ENCODE results near the gene EEF2. TPM values are rescaled to one million over a fixed set of nuclear protein-coding genes. Genes with fewer than 3 reads are reported as not detected.

Gene EEF2
- polyA plus RNA-seq, 1 donor, result 1,852 TPM

DNA sequence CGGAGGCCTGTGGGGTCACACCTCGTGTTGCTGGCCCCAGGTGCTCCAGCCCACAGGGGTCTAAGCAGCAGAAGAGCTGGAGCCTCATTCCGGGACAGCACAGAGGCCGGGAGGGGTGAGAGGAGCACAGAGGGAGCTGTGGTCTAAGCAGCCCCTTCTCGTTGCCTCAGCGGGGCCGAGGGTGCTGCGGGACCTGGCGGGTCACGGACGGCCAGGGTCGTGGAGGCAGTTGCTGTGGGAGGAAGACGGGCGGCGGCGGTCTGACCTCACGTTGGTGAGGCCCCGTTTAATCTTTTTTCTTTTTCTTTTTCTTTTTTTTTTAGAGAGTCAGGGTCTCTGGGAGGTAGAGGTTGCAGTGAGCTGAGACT, 44.0 kb upstream of the EEF2 start:
- no peaks in the 10 kb centered on the region for H3K27me3 ChIP-seq (ENCODE audit: control insufficient read depth, insufficient read depth, low read length)

DNA sequence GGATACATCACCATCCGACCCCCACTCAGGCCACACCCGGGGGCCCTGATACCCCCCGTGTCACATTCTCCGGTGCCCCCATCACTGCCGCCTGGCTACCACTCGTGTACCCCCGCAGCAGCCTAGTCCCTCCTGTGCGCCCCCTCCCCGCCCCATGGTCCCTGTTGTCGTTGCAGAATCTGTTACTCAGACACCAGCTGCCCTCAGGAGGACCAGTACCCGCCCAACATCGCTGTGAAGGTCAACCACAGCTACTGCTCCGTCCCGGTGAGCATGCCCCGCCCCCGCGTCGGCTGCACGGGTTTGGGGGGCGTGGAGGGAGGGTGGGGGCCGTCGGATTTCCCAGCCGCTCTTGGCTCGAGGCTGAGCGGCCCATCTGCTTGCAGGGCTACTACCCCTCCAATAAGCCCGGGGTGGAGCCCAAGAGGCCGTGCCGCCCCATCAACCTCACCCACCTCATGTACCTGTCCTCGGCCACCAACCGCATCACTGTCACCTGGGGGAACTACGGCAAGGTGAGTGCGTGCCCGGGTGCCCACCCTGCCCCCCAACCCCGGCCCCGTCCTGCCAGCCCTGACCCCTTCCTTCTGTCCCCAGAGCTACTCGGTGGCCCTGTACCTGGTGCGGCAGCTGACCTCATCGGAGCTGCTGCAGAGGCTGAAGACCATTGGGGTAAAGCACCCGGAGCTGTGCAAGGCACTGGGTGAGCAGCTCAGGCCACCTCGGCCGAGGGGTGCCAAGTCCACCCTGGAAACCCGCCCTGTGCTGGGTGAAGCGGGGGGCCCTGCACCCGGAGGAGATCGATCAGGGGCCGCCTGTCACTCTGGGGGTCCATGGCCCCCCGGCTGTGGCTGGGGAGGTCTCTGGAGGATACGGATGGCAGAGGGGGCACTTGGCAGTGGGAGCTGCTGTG, 43.3 kb upstream of the EEF2 start:
- no peak for DNase-seq
- Histone ChIP-seq H3K27ac (ENCODE audit: low read length) (no peak overlapping the region), H3K4me1 (ENCODE audit: control insufficient read depth, insufficient read depth, low read length) (no peaks in the 10 kb centered on the region), H3K4me3 (ENCODE audit: low read length) (no peak overlapping the region), H3K9me3 (ENCODE audit: control insufficient read depth, low read depth, low read length) (peaks cover 4% of the 10 kb centered on the region), H3K27me3 (ENCODE audit: control insufficient read depth, insufficient read depth, low read length) (no peaks in the 10 kb centered on the region), H3K36me3 (ENCODE audit: control insufficient read depth, insufficient read depth, low read length) (peaks cover 70% of the 10 kb centered on the region)
- WGBS (ENCODE audit: insufficient coverage, low lambda C conversion rate), result no CpG with 5 or more reads among the region's 48 CpGs

More for the DNA sequence above, 44.0 kb upstream of the EEF2 start:
- Histone ChIP-seq H3K4me1 (ENCODE audit: control insufficient read depth, insufficient read depth, low read length) (no peaks in the 10 kb centered on the region), H3K4me3 (ENCODE audit: low read length) (no peak overlapping the region), H3K9me3 (ENCODE audit: control insufficient read depth, low read depth, low read length) (peaks cover 4% of the 10 kb centered on the region), H3K36me3 (ENCODE audit: control insufficient read depth, insufficient read depth, low read length) (peaks cover 69% of the 10 kb centered on the region), H3K27ac (ENCODE audit: low read length) (no peak overlapping the region)
- WGBS (ENCODE audit: insufficient coverage, low lambda C conversion rate), result 80% methylated on average over 1 of the region's 18 CpGs
- no peak for DNase-seq

DNA sequence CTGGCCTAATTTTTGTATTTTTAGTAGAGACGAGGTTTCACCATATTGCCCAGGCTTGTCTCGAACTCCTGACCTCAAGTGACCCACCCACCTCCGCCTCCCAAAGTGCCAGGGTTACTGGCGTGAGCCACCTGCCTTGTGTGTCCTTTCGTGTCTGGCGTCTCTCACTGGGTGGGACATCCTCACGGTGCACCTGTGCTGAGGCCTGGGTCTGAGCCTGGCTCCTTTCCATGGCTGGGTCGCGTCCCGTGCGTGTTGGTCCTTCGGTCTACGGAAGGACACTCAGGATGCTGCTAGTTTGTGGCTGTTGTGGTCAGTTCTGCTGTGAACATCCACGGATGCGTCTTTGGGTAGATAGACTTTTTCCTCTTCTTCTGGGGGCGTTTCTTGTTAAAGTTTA, 41.9 kb upstream of the EEF2 start:
- H3K36me3 ChIP-seq (ENCODE audit: control insufficient read depth, insufficient read depth, low read length), result peaks cover 62% of the 10 kb centered on the region
- 83% methylated on average over 1 of the region's 16 CpGs for WGBS (ENCODE audit: insufficient coverage, low lambda C conversion rate)
- no peak for DNase-seq

DNA sequence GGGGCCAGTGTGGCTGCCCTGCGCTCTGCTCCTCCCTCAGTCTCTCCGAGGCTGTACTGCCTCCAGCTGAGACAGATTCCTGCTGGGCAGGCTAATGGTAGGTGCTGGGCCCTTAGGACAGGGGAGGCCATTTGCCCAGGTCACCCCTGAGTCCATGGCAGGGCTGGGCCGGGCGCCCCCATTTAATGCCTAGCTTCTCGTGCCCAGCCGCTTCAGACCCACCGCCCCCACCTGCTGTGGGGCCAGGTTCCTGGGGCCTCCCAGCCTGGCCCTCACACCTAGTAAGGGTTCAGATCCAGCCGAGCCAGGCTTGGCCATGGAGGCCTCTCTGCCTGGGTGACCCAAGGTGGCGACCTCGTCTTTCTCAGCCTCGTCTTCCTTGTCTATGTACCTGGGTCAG, 40.1 kb upstream of the EEF2 start:
- no peak for DNase-seq
- no peak overlapping the region for H3K27ac ChIP-seq (ENCODE audit: low read length)
- peaks cover 51% of the 10 kb centered on the region for H3K36me3 ChIP-seq (ENCODE audit: control insufficient read depth, insufficient read depth, low read length)
- H3K4me3 ChIP-seq (ENCODE audit: low read length), result no peak overlapping the region
- no peaks in the 10 kb centered on the region for H3K4me1 ChIP-seq (ENCODE audit: control insufficient read depth, insufficient read depth, low read length)
- no peaks in the 10 kb centered on the region for H3K27me3 ChIP-seq (ENCODE audit: control insufficient read depth, insufficient read depth, low read length)
- no CpG with 5 or more reads among the region's 11 CpGs for WGBS (ENCODE audit: insufficient coverage, low lambda C conversion rate)
- H3K9me3 ChIP-seq (ENCODE audit: control insufficient read depth, low read depth, low read length), result peaks cover 4% of the 10 kb centered on the region

More for the DNA sequence above, 41.9 kb upstream of the EEF2 start:
- Histone ChIP-seq H3K27ac (ENCODE audit: low read length) (no peak overlapping the region), H3K4me3 (ENCODE audit: low read length) (no peak overlapping the region), H3K4me1 (ENCODE audit: control insufficient read depth, insufficient read depth, low read length) (no peaks in the 10 kb centered on the region), H3K27me3 (ENCODE audit: control insufficient read depth, insufficient read depth, low read length) (no peaks in the 10 kb centered on the region), H3K9me3 (ENCODE audit: control insufficient read depth, low read depth, low read length) (peaks cover 4% of the 10 kb centered on the region)

DNA sequence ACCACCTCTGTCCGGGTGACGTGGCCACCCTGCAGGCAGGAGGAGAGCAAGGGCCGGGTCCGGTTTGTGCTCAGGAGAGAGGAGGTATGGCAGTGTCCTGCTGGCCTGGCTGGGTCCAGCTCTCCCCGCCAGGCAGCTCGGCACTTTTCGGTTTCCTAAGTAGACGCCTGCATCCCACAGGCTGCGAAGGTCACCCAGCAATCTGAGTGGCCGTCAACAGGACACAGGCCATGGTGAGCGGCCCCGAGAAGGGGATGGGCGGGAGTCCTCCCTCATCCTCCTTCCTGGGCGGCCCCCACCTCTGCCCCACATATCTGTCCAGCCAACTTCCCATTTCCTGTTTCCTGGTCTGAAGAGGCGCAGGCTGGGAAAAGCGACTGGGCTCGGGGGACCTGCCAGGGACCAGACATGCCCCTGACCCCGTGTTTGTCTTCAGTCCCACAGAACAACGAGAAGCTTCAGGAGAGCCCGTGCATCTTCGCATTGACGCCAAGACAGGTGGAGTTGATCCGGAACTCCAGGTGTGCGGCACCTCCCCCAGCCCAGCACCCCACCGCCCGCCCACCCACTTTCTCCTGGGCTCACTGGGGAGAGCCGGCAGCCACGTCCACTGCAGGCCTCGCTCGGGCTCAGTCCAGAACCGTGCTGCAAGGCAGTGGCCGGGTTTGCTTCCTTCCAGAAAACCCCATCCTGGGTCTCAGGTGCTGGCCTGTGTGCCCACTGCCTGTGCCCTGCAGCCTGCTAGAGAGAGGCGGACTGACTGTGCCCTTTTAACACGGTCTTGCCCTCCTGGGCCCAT, 38.5 kb upstream of the EEF2 start:
- H3K4me3 ChIP-seq (ENCODE audit: low read length), result no peak overlapping the region
- no CpG with 5 or more reads among the region's 34 CpGs for WGBS (ENCODE audit: insufficient coverage, low lambda C conversion rate)

DNA sequence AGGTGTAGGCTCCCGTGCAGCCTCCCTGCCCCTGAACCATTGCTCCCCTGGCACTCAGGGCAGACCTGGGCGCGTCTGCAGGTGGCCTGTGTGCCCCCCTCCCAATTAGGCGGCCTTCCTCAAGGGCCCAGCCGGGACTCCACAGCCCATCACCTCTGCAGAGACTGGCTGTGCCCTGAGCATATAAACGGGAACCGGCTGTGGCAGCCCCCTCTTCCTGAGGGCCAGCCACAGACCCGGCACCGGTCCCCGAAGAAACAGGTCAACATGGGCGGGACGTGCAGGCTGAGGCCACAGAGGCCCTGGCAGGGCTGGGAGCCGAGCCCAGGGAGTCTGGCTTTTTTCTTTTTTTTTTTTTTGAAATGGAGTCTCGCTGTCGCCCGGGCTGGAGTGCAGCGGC, 34.3 kb upstream of the EEF2 start:
- Histone ChIP-seq H3K27me3 (ENCODE audit: control insufficient read depth, insufficient read depth, low read length) (no peaks in the 10 kb centered on the region), H3K36me3 (ENCODE audit: control insufficient read depth, insufficient read depth, low read length) (peaks cover 60% of the 10 kb centered on the region), H3K4me1 (ENCODE audit: control insufficient read depth, insufficient read depth, low read length) (peaks cover 16% of the 10 kb centered on the region), H3K9me3 (ENCODE audit: control insufficient read depth, low read depth, low read length) (no peaks in the 10 kb centered on the region), H3K4me3 (ENCODE audit: low read length) (no peak overlapping the region), H3K27ac (ENCODE audit: low read length) (no peak overlapping the region)
- WGBS (ENCODE audit: insufficient coverage, low lambda C conversion rate), result no CpG with 5 or more reads among the region's 17 CpGs
- no peak for DNase-seq

More for the DNA sequence above, 38.5 kb upstream of the EEF2 start:
- Histone ChIP-seq H3K27me3 (ENCODE audit: control insufficient read depth, insufficient read depth, low read length) (no peaks in the 10 kb centered on the region), H3K27ac (ENCODE audit: low read length) (no peak overlapping the region), H3K4me1 (ENCODE audit: control insufficient read depth, insufficient read depth, low read length) (no peaks in the 10 kb centered on the region), H3K36me3 (ENCODE audit: control insufficient read depth, insufficient read depth, low read length) (peaks cover 53% of the 10 kb centered on the region), H3K9me3 (ENCODE audit: control insufficient read depth, low read depth, low read length) (peaks cover 4% of the 10 kb centered on the region)
- no peak for DNase-seq

DNA sequence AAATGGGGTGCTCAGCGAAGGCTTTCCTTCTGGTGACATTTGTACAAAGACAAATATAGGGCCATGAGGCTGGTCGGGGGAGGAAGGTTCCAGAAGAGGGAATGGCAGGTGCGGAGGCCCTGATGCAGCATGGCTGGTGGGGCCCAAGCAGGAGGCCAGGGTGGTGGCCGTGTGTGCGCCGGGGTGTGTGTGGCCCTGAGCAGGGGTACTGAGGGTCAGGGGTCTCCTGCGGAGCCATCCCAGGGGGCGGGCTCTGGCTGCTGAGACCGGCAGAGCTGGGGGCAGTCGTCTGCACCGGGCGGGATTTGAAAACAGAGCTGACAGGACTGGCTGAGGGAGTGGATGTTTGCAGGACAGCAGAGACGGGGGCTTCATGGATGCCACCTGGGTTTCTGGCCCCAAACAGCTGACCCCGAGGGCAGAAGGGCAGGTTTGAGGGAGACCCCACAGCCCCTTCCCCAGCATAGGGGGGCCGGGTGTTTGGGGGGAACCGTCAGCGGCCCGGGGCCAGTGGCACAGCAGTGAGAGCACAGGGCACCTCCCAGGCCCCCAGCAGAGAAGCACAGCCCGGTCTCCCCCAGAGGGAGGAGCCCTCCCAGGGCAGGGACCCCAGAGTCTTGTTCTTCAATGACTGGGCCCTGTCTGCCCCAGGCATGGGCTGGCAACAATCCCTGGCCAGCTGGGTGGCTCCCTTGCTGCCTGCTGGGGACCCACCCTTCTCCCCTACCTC, 33.7 kb upstream of the EEF2 start:
- H3K27ac ChIP-seq (ENCODE audit: low read length), result no peak overlapping the region
- peaks cover 16% of the 10 kb centered on the region for H3K4me1 ChIP-seq (ENCODE audit: control insufficient read depth, insufficient read depth, low read length)
- H3K27me3 ChIP-seq (ENCODE audit: control insufficient read depth, insufficient read depth, low read length), result no peaks in the 10 kb centered on the region
- DNase-seq, result no peak
- H3K4me3 ChIP-seq (ENCODE audit: low read length), result no peak overlapping the region
- H3K9me3 ChIP-seq (ENCODE audit: control insufficient read depth, low read depth, low read length), result no peaks in the 10 kb centered on the region
- peaks cover 60% of the 10 kb centered on the region for H3K36me3 ChIP-seq (ENCODE audit: control insufficient read depth, insufficient read depth, low read length)
- WGBS (ENCODE audit: insufficient coverage, low lambda C conversion rate), result no CpG with 5 or more reads among the region's 19 CpGs

DNA sequence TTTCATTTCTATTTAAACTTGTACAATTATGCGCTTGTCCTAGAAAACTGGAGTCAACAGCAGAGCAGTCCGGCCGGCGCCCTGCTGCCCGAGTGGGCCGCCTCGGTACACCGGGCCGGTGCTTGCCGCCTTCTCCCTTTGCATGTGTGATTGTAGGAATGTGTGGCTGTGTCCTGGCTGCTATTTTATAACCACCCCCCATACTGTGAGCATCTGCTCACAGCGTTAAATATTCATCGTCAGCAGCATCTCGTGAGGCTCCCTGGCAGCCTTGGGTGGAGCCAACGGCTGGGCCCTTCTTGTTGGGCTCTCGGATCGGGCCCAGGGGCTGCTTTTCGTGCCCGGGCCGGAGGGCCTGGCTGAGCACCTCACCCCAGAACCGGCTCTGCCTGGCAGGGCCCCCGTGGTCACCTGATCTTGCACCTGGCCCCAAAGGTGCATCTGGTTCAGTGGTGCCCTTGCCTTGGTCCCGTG, 32.9 kb upstream of the EEF2 start:
- Histone ChIP-seq H3K4me1 (ENCODE audit: control insufficient read depth, insufficient read depth, low read length) (peaks cover 16% of the 10 kb centered on the region), H3K9me3 (ENCODE audit: control insufficient read depth, low read depth, low read length) (no peaks in the 10 kb centered on the region), H3K27me3 (ENCODE audit: control insufficient read depth, insufficient read depth, low read length) (no peaks in the 10 kb centered on the region), H3K4me3 (ENCODE audit: low read length) (no peak overlapping the region), H3K36me3 (ENCODE audit: control insufficient read depth, insufficient read depth, low read length) (peaks cover 63% of the 10 kb centered on the region), H3K27ac (ENCODE audit: low read length) (no peak overlapping the region)
- whole genome bisulfite sequencing (ENCODE audit: insufficient coverage, low lambda C conversion rate), result no CpG with 5 or more reads among the region's 22 CpGs
- DNase-seq, result no peak

DNA sequence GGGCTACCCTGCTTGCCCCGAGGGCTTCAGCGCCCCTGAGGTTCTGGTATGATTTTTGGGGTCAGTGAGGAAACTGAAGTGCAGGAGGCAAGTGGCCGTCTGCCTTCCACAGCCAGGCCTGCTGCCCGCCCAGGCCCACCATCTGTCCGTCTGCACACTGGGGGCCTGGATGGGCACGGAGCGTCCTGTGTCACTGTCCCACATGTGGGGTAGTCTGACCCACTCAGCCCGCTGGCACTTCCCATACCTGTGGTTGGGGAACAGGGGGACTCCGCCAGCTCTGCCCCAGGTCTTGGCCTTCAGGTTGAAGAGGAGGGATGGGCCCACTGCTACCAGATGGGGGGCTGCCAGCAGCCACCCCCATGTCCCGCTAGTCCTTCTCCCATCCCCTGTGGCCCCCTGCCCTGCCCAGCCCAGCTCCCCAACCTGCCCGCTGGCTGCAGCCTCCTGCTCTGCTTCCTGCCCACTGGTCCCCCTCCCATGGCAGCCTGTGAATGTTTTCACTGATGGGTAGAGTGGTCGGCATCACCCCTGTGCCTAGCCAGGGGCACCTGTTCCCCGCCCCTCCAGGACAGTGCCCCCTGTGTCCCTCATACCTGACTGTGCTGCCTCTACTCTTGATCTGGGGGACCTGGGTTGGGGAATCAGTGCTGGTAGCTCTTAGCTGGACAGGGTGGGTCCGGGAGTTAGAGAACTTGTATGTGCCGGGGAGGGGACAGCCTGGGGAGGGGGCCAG, 31.8 kb upstream of the EEF2 start:
- Histone ChIP-seq H3K4me1 (ENCODE audit: control insufficient read depth, insufficient read depth, low read length) (peaks cover 20% of the 10 kb centered on the region), H3K9me3 (ENCODE audit: control insufficient read depth, low read depth, low read length) (no peaks in the 10 kb centered on the region), H3K27me3 (ENCODE audit: control insufficient read depth, insufficient read depth, low read length) (no peaks in the 10 kb centered on the region), H3K36me3 (ENCODE audit: control insufficient read depth, insufficient read depth, low read length) (peaks cover 69% of the 10 kb centered on the region), H3K27ac (ENCODE audit: low read length) (no peak overlapping the region), H3K4me3 (ENCODE audit: low read length) (no peak overlapping the region)
- WGBS (ENCODE audit: insufficient coverage, low lambda C conversion rate), result no CpG with 5 or more reads among the region's 15 CpGs
- DNase-seq, result no peak

Data from large intestine (tissue), 3 donors.